NT2/D1 (cell line): ENCODE measurements around the gene AKAP13.

Experiments
- SUZ12 ChIP-seq: IDR thresholded peaks from 2 replicates; pipeline ENCODE4 v1.6.1; 2011; ENCODE audit not compliant: insufficient read length, insufficient read depth; ENCODE audit errors: extremely low read depth
- ZNF274 ChIP-seq: IDR thresholded peaks from 2 replicates; pipeline ENCODE4 v1.6.1; 2011; ENCODE audit warnings: mild to moderate bottlenecking, low read depth, low read length

DNA sequence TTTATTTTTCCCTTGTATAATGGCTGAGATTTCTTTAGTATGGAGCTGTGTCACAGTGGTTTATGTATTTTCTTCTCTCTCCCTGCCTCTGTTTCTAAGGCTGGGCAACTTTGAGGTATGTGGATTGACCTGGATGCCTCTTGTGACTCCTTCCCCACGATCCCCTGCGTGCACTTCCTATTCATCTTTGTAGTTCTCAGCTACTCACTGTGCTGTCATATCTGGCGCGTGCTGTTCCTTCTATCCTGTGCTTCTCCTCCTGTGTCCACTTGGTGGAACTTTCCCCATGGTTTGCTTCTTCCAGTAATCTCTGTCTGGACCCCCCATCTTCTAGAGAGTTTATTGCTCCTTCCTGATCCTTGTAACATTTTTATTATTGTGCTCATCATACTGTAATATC, 97.3 kb downstream of the AKAP13 start:
- no peak for TF ChIP-seq ZNF274
- no peak for TF ChIP-seq SUZ12
